GM12874 (cell line): ENCODE data around the gene IFNA13.
A peak's percentile ranks its signal among the peaks of the same experiment; 100 is the strongest.

Source experiments
- CTCF ChIP-seq: IDR thresholded peaks from 2 replicates; pipeline ENCODE4 v1.5.1; 2011; ENCODE audit warnings: low read depth, mild to moderate bottlenecking, control low read depth, low read length, moderate library complexity; ENCODE audit not compliant: insufficient read depth

IFNA13 gene

DNA sequence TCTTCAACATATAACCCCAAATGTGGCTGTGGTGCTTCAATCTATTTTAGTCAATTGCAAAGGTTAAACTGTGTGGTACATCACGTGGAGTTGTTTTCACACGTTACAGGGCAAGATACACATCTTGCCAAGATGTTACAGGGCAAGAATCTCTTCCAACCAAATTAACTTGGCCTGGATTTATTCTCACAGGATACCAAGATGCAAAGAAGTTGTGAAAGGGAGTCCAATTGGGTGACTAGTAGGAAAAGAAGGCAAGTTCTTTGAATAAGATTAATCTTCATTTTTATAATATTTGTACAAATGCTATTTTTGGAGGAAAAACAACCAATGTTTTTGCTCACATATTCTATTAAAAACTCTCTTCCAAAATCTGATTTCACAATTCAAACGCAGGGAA is 36.3 kb upstream of the IFNA13 start:
- TF ChIP-seq CTCF = no peak

DNA sequence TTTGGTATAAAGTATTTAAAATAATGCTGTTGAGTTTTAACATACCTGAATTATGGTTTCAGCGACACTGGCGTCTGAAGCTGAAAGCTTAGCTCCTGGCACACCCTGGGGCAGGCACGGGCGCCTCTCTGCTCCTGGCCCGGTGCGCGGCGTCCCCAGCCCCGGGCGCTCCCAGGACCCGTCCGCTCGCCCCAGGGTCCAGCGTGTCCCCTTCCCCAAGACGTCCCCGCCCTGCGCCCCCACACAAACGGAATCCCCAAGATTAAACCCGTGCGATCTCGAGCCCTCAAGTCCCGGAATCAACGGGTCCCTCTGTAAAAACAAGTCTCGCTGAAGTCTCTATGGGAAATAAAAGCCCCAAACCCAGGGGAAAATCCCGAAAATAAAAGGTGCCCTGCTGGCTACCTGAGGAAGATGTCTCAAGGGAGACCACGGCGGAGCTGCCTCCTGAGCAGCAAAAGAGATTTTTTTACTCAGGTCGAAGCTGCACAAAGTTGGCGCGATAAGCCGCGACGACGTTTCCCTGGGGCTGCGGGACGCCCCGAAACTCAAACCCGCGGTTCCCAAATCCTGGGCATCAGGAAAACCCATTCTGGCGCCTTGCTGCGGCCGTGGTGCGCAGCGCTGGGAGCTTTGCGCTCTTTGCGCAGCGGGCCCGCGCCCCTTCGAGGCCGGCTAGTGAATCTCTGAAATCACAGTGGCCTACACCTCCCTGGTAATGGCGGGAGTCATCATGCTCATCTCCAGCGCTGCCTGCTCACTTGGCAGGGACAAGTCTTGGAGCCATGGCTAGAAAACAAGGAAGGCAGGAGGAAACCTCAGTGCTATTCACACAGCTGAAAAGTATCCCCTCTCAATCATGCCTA is 34.8 kb upstream of the IFNA13 start:
- peak; percentile 27; the same call in 1 of the 2 replicates for TF ChIP-seq CTCF

- no peak for TF ChIP-seq CTCF
Measured at GRCh38 chr9:21399956-21400355, 32.1 kb upstream of the IFNA13 start.

DNA sequence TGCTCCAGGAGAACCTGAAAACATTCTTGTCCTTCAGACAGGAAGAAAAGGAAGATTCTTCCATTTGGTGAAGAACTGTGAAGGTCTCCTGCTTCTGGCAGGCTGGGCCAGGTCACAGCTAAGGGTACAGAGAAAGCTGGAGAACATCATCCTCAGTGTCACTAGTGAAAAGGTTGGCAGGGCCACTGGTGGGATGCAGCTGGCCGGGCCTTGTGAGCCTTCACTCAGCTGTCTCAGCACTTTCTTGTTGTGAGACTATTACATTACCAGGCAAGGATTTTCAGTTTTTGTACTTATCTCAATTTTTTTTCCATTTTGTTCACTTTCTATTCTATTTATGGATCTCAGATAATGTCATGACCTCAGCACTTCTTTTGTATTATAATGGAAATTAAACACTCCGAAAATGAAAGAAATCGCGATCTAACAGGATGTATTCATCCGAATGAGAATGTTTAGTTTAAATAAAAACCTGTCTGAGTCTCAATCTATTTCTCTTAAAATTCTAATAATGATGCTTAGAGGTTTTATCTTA is 31.2 kb upstream of the IFNA13 start:
- TF ChIP-seq CTCF = no peak

- TF ChIP-seq CTCF = peak; percentile 96
Measured at GRCh38 chr9:21395778-21396717, 28.2 kb upstream of the IFNA13 start.

DNA sequence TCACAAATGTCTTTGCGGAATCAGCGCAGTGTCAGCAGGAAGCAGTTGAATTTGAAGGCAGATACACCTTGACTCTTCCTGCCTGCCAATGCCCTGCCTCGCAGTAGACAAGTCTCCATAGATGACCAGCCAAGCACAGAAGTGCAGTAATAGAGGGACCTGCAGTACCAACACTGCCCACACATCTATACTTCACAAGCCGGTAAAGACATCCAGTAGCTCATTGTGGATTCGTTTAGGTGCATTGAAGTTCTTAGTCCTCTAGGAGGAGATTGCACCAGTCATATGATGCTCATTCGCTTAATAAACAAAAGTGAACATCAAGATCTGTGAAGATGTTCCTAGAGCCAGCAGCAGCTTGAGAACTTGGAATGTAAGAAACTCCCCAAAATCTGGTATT is 24.4 kb upstream of the IFNA13 start:
- peak; percentile 57; the same call in 1 of the 2 replicates for TF ChIP-seq CTCF

DNA sequence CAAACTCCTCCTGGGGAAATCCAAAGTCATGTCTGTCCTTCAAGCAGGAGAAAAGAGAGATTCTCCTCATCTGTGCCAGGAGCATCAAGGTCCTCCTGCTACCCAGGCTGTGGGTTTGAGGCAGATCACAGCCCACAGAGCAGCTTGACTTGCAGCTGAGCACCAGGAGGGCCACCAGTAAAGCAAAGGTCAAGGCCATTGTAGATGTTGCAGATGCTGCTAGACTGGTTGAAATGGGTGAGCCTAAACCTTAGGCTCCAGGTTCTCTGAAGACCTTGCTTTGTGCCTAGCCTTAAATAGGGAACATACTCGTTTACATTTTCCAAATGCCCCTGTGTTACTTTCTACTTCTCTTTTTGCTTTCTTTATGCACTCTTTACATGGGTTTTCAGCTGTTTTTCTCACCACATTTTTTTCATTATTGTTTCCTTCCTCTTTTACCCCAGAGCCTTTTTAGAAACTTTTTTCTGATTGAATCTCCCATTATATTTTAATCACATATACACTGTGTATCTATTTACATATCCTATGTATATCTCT is 17.3 kb upstream of the IFNA13 start, which contains the start of gene IFNA2:
IFNA2 (minus strand) TSS at position 268 of the 540 bp plus-strand sequence; CDS start at position 199, 69 bp downstream.
- no peak for TF ChIP-seq CTCF
